ENCODE results near the gene NRCAM.

DNA sequence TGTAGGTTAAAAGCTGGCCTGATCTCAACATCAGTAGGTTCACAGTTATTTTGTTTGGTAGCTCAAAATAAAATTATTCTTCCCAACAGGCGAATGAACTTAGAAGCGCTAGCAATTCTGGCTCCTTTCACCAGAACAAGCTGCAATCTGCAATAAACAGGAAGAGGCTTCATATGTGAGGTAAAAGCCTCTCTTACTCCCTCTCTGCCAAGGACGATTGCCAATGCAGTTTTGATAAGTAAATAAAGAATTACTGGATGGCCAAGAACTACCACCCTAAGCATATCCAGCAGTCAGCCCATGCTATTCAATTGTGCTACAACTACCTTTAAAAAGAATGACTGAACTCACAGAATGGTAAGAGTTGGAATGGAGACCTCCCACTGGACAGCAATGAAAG, 176.1 kb downstream of the NRCAM start:
- TF ChIP-seq POLR2A (IDR thresholded peaks at IDR 0.05; ENCODE audit: low read depth, low read length) (no peak), POLR2AphosphoS5 (IDR thresholded peaks at IDR 0.05; ENCODE audit: low read depth, low read length) (no peak), TAF1 (IDR thresholded peaks at IDR 0.05; ENCODE audit: low read depth, low read length) (no peak)

Data from GM12891 (cell line).